PC-3 (cell line): ENCODE results near the gene FBXW7. TPM values are rescaled to one million over a fixed set of nuclear protein-coding genes. Genes with fewer than 3 reads are reported as not detected.

Source experiments
- ATAC-seq: fragments of 200-7000 bp; cut with Tn5 transposase; 2 replicates; pipeline ENCODE4 v1.9.1; 2020; ENCODE audit warnings: mild to moderate bottlenecking, moderate library complexity
- BruUV-seq: library from RNA; stranded (reverse); fragments of 400-500 nt; replicated peaks from 2 replicates; lab custom pipeline; 2021; lab: Mats Ljungman, UMichigan
- CTCF ChIA-PET: fragments of 300-600 bp; sonication (Branson Sonifier 250); formaldehyde crosslinking; loops from one replicate; lab custom pipeline; 2022; ENCODE audit warnings: antibody characterized with exemption; lab: Charles Lee
- POLR2A ChIA-PET: fragments of 300-600 bp; sonication (Branson Sonifier 250); formaldehyde crosslinking; loops from one replicate; lab custom pipeline; 2022; ENCODE audit warnings: antibody characterized with exemption; ENCODE audit not compliant: unreplicated experiment; lab: Charles Lee
- DNase-seq: peaks from one replicate; pipeline ENCODE4 v3.0.0-alpha.2; 2015
- H2AFZ ChIP-seq: fragments of 300-600 bp; sonication (generic); 2 replicates; pipeline ENCODE4 v1.6.0; 2016; ENCODE audit warnings: antibody characterized with exemption, low read length
- H3F3A ChIP-seq: fragments of 300-600 bp; sonication (generic); one replicate; pipeline ENCODE4 v1.6.0; 2017; ENCODE audit warnings: antibody characterized with exemption, low read length, control low read depth, mild to moderate bottlenecking; ENCODE audit not compliant: unreplicated experiment
- H3K27ac ChIP-seq: fragments of 300-600 bp; sonication (generic); 2 replicates; pipeline ENCODE4 v1.5.1; 2016; ENCODE audit warnings: mild to moderate bottlenecking, low read length
- H3K27me3 ChIP-seq: fragments of 300-600 bp; sonication (generic); 2 replicates; pipeline ENCODE4 v1.6.1; 2016; ENCODE audit warnings: low read length, mixed read lengths
- H3K36me3 ChIP-seq: fragments of 300-600 bp; sonication (generic); 2 replicates; pipeline ENCODE4 v1.6.1; 2016; ENCODE audit warnings: low read depth, mixed run types, low read length, mixed read lengths
- H3K4me1 ChIP-seq: fragments of 300-600 bp; sonication (generic); 2 replicates; pipeline ENCODE4 v1.5.1; 2016; ENCODE audit warnings: low read length; ENCODE audit not compliant: insufficient read depth
- H3K4me2 ChIP-seq: fragments of 300-600 bp; sonication (generic); 2 replicates; pipeline ENCODE4 v1.6.0; 2016; ENCODE audit warnings: low read length
- H3K4me3 ChIP-seq: fragments of 300-600 bp; sonication (generic); 2 replicates; pipeline ENCODE4 v1.5.1; 2016; ENCODE audit warnings: mild to moderate bottlenecking, low read length, mixed read lengths
- H3K79me2 ChIP-seq: fragments of 300-600 bp; sonication (generic); 2 replicates; pipeline ENCODE4 v1.6.1; 2017; ENCODE audit warnings: low read length, mixed read lengths
- H3K9ac ChIP-seq: fragments of 300-600 bp; sonication (generic); 2 replicates; pipeline ENCODE4 v1.6.0; 2016; ENCODE audit warnings: mild to moderate bottlenecking, low read length
- H3K9me2 ChIP-seq: fragments of 300-600 bp; sonication (generic); replicated peaks from 2 replicates; pipeline ENCODE4 v1.6.1; 2016; ENCODE audit warnings: mixed run types, low read length, mixed read lengths
- H3K9me3 ChIP-seq: fragments of 300-600 bp; sonication (generic); 2 replicates; pipeline ENCODE4 v1.6.1; 2016; ENCODE audit warnings: low read length, mixed read lengths
- H4K20me1 ChIP-seq: fragments of 300-600 bp; sonication (generic); 2 replicates; pipeline ENCODE4 v1.6.1; 2016; ENCODE audit warnings: low read length, mixed read lengths
- CTCF ChIP-seq: fragments of 300-600 bp; sonication (generic); conservative IDR thresholded peaks from 2 replicates; pipeline ENCODE4 v1.5.1; 2017; ENCODE audit warnings: antibody characterized with exemption, low read depth, mild to moderate bottlenecking, low read length
- EZH2 ChIP-seq: fragments of 300-600 bp; sonication (generic); IDR thresholded peaks from one replicate; pipeline ENCODE4 v1.6.1; 2017; ENCODE audit warnings: antibody characterized with exemption, mild to moderate bottlenecking, low read length; ENCODE audit not compliant: unreplicated experiment
- EZH2phosphoT487 ChIP-seq: fragments of 300-600 bp; sonication (generic); IDR thresholded peaks from 2 replicates; pipeline ENCODE4 v1.6.1; 2018; ENCODE audit warnings: mild to moderate bottlenecking, antibody characterized with exemption, low read length, borderline replicate concordance
- intact Hi-C: fragments of 100-400 bp; cut with micrococcal nuclease; formaldehyde crosslinking; loops from 2 replicates; pipeline ENCODE4 v1.9.0; 2023
- total RNA-seq: library from RNA; depleted of rRNA; stranded (reverse); fragments of >200 nt; gene quantifications from 2 replicates; pipeline ENCODE4 v1.2.3, GENCODE V29; 2014

The FBXW7 gene
- total RNA-seq, 1 experiment from 2014 or later = 24.3 TPM

- ATAC-seq = no peak
- H3K9me3 ChIP-seq = no peaks in the 10 kb centered on the region
- intact Hi-C loops = no loop called here
- H3K4me1 ChIP-seq = peaks cover 4% of the 10 kb centered on the region; the same call in 1 of the 2 replicates
- H3K27me3 ChIP-seq = no peaks in the 10 kb centered on the region
- H3K36me3 ChIP-seq = no peaks in the 10 kb centered on the region
- no peak overlapping the region for H3K4me2 ChIP-seq
- H3K79me2 ChIP-seq = peaks cover 44% of the 10 kb centered on the region
- no peaks in the 10 kb centered on the region for H3F3A ChIP-seq
- no peak overlapping the region for H3K9ac ChIP-seq
- TF ChIP-seq EZH2phosphoT487 = no peak
- no peak for TF ChIP-seq CTCF
- TF ChIP-seq EZH2 = no peak
- POLR2A ChIA-PET = no interaction called here
- H2AFZ ChIP-seq = no peak overlapping the region
- DNase-seq = no peak
- CTCF ChIA-PET = no interaction called here
- no TSS peak for BruUV-seq
- H3K4me3 ChIP-seq = no peak overlapping the region
- H4K20me1 ChIP-seq = no peaks in the 10 kb centered on the region
- no peaks in the 10 kb centered on the region for H3K9me2 ChIP-seq
- no peak overlapping the region for H3K27ac ChIP-seq
Observed at GRCh38 chr4:152464030-152464823, 71.7 kb downstream of the FBXW7 start.

- intact Hi-C loops = no loop called here
- no TSS peak for BruUV-seq
- ChIA-PET CTCF (no interaction called here), POLR2A (no interaction called here)
- no peaks in the 10 kb centered on the region for H3K36me3 ChIP-seq
- no peak for TF ChIP-seq EZH2
- TF ChIP-seq CTCF = no peak
- TF ChIP-seq EZH2phosphoT487 = no peak
- H3F3A ChIP-seq = no peaks in the 10 kb centered on the region
- H3K79me2 ChIP-seq = peaks cover 50% of the 10 kb centered on the region
- H3K4me3 ChIP-seq = no peak overlapping the region
- no peaks in the 10 kb centered on the region for H3K9me3 ChIP-seq
- peaks cover 4% of the 10 kb centered on the region; the same call in 1 of the 2 replicates for H3K4me1 ChIP-seq
- ATAC-seq (no peak), DNase-seq (no peak)
- no peaks in the 10 kb centered on the region for H4K20me1 ChIP-seq
- H3K9ac ChIP-seq = no peak overlapping the region
- no peak overlapping the region for H3K27ac ChIP-seq
- no peak overlapping the region for H2AFZ ChIP-seq
- H3K9me2 ChIP-seq = no peaks in the 10 kb centered on the region
- H3K27me3 ChIP-seq = no peaks in the 10 kb centered on the region
- H3K4me2 ChIP-seq = no peak overlapping the region
Observed at GRCh38 chr4:152463562-152463961, 72.3 kb downstream of the FBXW7 start.

GRCh38 chr4:152462695-152463094, 73.2 kb downstream of the FBXW7 start:
- no peaks in the 10 kb centered on the region for H3K27me3 ChIP-seq
- BruUV-seq = no TSS peak
- DNase-seq (no peak), ATAC-seq (no peak)
- POLR2A ChIA-PET = no interaction called here
- H2AFZ ChIP-seq = no peak overlapping the region
- H3K9ac ChIP-seq = no peak overlapping the region
- no peaks in the 10 kb centered on the region for H3K9me3 ChIP-seq
- H3K27ac ChIP-seq = no peak overlapping the region
- H3K79me2 ChIP-seq = peaks cover 51% of the 10 kb centered on the region
- no peak overlapping the region for H3K4me2 ChIP-seq
- no peaks in the 10 kb centered on the region for H3K9me2 ChIP-seq
- no peak overlapping the region for H3K4me3 ChIP-seq
- no peaks in the 10 kb centered on the region for H3F3A ChIP-seq
- TF ChIP-seq EZH2 (no peak), EZH2phosphoT487 (no peak), CTCF (no peak)
- intact Hi-C loops = no loop called here
- no peaks in the 10 kb centered on the region for H4K20me1 ChIP-seq
- peaks cover 4% of the 10 kb centered on the region; the same call in 1 of the 2 replicates for H3K4me1 ChIP-seq
- H3K36me3 ChIP-seq = no peaks in the 10 kb centered on the region
- CTCF ChIA-PET = no interaction called here
